ENCODE results near the gene ISM2. TPM values are rescaled to one million over a fixed set of nuclear protein-coding genes. Genes with fewer than 3 reads are reported as not detected.

The ISM2 gene
- total RNA-seq, 4 donors from 2014 or later = 0.72 to 2.3 (median 1.4) TPM; not detected in 1

GRCh38 chr14:77482422-77482821 lies 16.2 kb downstream of the ISM2 start:
- no peak for ATAC-seq (ENCODE audit: low FRiP score)
- TF ChIP-seq CTCF (IDR thresholded peaks at IDR 0.05) = no peak
- DNase-seq (ENCODE audit: low spot score) = no peak

- no peak for TF ChIP-seq CTCF (IDR thresholded peaks at IDR 0.05)
- no peak for DNase-seq (ENCODE audit: low spot score)
- ATAC-seq (ENCODE audit: low FRiP score) = no peak
These were observed 19.8 kb downstream of the ISM2 start for GRCh38 chr14:77478796-77479195.

GRCh38 chr14:77478029-77478428 lies 20.6 kb downstream of the ISM2 start:
- no peak for TF ChIP-seq CTCF (IDR thresholded peaks at IDR 0.05)
- DNase-seq (ENCODE audit: low spot score) = no peak
- ATAC-seq (ENCODE audit: low FRiP score) = no peak

GRCh38 chr14:77475432-77476115 lies 23.0 kb downstream of the ISM2 start:
- DNase-seq (ENCODE audit: low spot score) = no peak
- no peak for ATAC-seq (ENCODE audit: low FRiP score)

GRCh38 chr14:77474479-77475177 lies 24.0 kb downstream of the ISM2 start:
- no peak for TF ChIP-seq CTCF (IDR thresholded peaks at IDR 0.05)
- DNase-seq (ENCODE audit: low spot score) = no peak
- ATAC-seq (ENCODE audit: low FRiP score) = no peak

More at GRCh38 chr14:77475432-77476115, 23.0 kb downstream of the ISM2 start:
- no peak for TF ChIP-seq CTCF (IDR thresholded peaks at IDR 0.05)

GRCh38 chr14:77473921-77474320 lies 24.7 kb downstream of the ISM2 start:
- no peak for TF ChIP-seq CTCF (IDR thresholded peaks at IDR 0.05)
- DNase-seq (ENCODE audit: low spot score) (no peak), ATAC-seq (ENCODE audit: low FRiP score) (no peak)
